Common myeloid progenitor, CD34-positive (primary cell): ENCODE results near the gene MAGED1.
A peak's percentile ranks its signal among the peaks of the same experiment; 100 is the strongest.

Experiments used
- CTCF ChIA-PET: fragments of 350-600 bp; sonication (Branson Sonifier 250); formaldehyde crosslinking; loops from one replicate; lab custom pipeline; 2021; ENCODE audit warnings: antibody characterized with exemption; lab: Charles Lee
- POLR2A ChIA-PET: fragments of 350-600 bp; sonication (Branson Sonifier 250); formaldehyde crosslinking; loops from one replicate; lab custom pipeline; 2021; ENCODE audit warnings: antibody characterized with exemption; lab: Charles Lee
- DNase-seq, 3 donors: peaks; one replicate each; pipeline versions ENCODE4 v3.0.0 to v3.0.0-alpha.2; 2013
- H3K27ac ChIP-seq, 2 experiments: 1 replicate in 1 of 2; 2 replicates in 1 of 2; pipeline ENCODE4 v1.7.0; 2013; ENCODE audit warnings: inconsistent platforms in 2 of 2, low read length in 2 of 2, mild to moderate bottlenecking in 2 of 2, low read depth in 1 of 2, moderate library complexity in 1 of 2; ENCODE audit not compliant: severe bottlenecking in 2 of 2, insufficient read depth in 1 of 2, poor library complexity in 1 of 2
- H3K27me3 ChIP-seq, 5 experiments: replicated peaks in 2 of 5; 1 replicate in 3 of 5; 2 replicates in 2 of 5; pipeline versions ENCODE4 v1.6.1 to v1.7.0; 2013; ENCODE audit warnings: low read length in 4 of 5, mild to moderate bottlenecking in 2 of 5, moderate library complexity in 2 of 5, inconsistent platforms in 1 of 5; ENCODE audit not compliant: insufficient read depth in 5 of 5, control insufficient read depth in 4 of 5
- H3K36me3 ChIP-seq, 4 experiments: 1 replicate in 2 of 4; 2 replicates in 2 of 4; pipeline versions ENCODE4 v1.6.1 to v1.7.0; 2013; ENCODE audit warnings: low read length in 3 of 4, control low read depth in 1 of 4, mild to moderate bottlenecking in 1 of 4; ENCODE audit not compliant: control insufficient read depth in 4 of 4, insufficient read depth in 4 of 4
- H3K4me1 ChIP-seq, 4 experiments: 1 replicate in 3 of 4; 2 replicates in 1 of 4; pipeline versions ENCODE4 v1.6.1 to v1.7.1; 2013; ENCODE audit warnings: low read length in 3 of 4, mild to moderate bottlenecking in 3 of 4, control low read depth in 1 of 4, inconsistent platforms in 1 of 4, moderate library complexity in 1 of 4; ENCODE audit not compliant: control insufficient read depth in 4 of 4, insufficient read depth in 4 of 4; ENCODE audit errors: control extremely low read depth in 1 of 4
- H3K4me3 ChIP-seq, 7 experiments: 1 replicate in 4 of 7; 2 replicates in 3 of 7; pipeline versions ENCODE4 v1.5.1 to v1.7.0; 2013; ENCODE audit warnings: mild to moderate bottlenecking in 7 of 7, low read length in 6 of 7, moderate library complexity in 6 of 7, inconsistent platforms in 2 of 7, low read depth in 2 of 7, control low read depth in 1 of 7; ENCODE audit not compliant: insufficient read depth in 4 of 7, control insufficient read depth in 1 of 7; ENCODE audit errors: extremely low read depth in 1 of 7
- H3K9me3 ChIP-seq, 5 experiments: 1 replicate in 4 of 5; 2 replicates in 1 of 5; pipeline versions ENCODE4 v1.6.1 to v1.7.1; 2013; ENCODE audit warnings: low read length in 4 of 5, mild to moderate bottlenecking in 2 of 5, inconsistent platforms in 1 of 5, low read depth in 1 of 5, moderate library complexity in 1 of 5; ENCODE audit not compliant: control insufficient read depth in 4 of 5, insufficient read depth in 2 of 5; ENCODE audit errors: control extremely low read depth in 1 of 5
- WGBS: methylation state at CpG from one replicate; pipeline ENCODE4 v1.1.5; 2013; ENCODE audit not compliant: insufficient coverage; 5-methylcytosine and 5-hydroxymethylcytosine counted together

The MAGED1 gene

GRCh38 chrX:51876441-51876840 is 17.0 kb upstream of the MAGED1 start:
- H3K4me1 ChIP-seq: no peaks in the 10 kb centered on the region
- no peaks in the 10 kb centered on the region for H3K36me3 ChIP-seq
- H3K4me3 ChIP-seq: no peak overlapping the region
- DNase-seq: no peak
- H3K9me3 ChIP-seq: no peaks in the 10 kb centered on the region
- no peak overlapping the region for H3K27ac ChIP-seq
- ChIA-PET POLR2A (no interaction called here), CTCF (interaction anchor here (0.6 kb wide), 1 partner anchor 18 kb away, joined by 3 read pairs; no protein-coding TSS in a partner anchor)
- no CpG with 5 or more reads among the region's 1 CpG for WGBS
- H3K27me3 ChIP-seq: no peaks in the 10 kb centered on the region

- Histone ChIP-seq H3K36me3 (no peaks in the 10 kb centered on the region), H3K9me3 (no peaks in the 10 kb centered on the region), H3K27me3 (no peaks in the 10 kb centered on the region), H3K4me1 (no peaks in the 10 kb centered on the region), H3K27ac (no peak overlapping the region), H3K4me3 (no peak overlapping the region)
- ChIA-PET POLR2A (no interaction called here), CTCF (no interaction called here)
- no CpG with 5 or more reads among the region's 1 CpG for WGBS
- no peak for DNase-seq
Measured at GRCh38 chrX:51878056-51878455, 15.4 kb upstream of the MAGED1 start.

- no peak overlapping the region for H3K27ac ChIP-seq
- POLR2A ChIA-PET: no interaction called here
- no peaks in the 10 kb centered on the region for H3K27me3 ChIP-seq
- DNase-seq: no peak
- H3K36me3 ChIP-seq: no peaks in the 10 kb centered on the region
- H3K4me1 ChIP-seq: peaks cover 0 to 13% (median 10%) of the 10 kb centered on the region in 4 experiments
- CTCF ChIA-PET: no interaction called here
- no peak overlapping the region for H3K4me3 ChIP-seq
- peaks cover 0 to 6% (median 0%) of the 10 kb centered on the region in 5 experiments for H3K9me3 ChIP-seq
Measured at GRCh38 chrX:51889851-51890250, 3.6 kb upstream of the MAGED1 start.

- no peaks in the 10 kb centered on the region for H3K27me3 ChIP-seq
- no peak overlapping the region for H3K27ac ChIP-seq
- POLR2A ChIA-PET: no interaction called here
- no peak overlapping the region for H3K4me3 ChIP-seq
- H3K4me1 ChIP-seq: peaks cover 2 to 22% (median 15%) of the 10 kb centered on the region in 4 experiments
- WGBS: no CpG with 5 or more reads among the region's 1 CpG
- H3K36me3 ChIP-seq: peaks cover 0 to 1% (median 0%) of the 10 kb centered on the region in 4 experiments
- DNase-seq: no peak
- CTCF ChIA-PET: no interaction called here
- peaks cover 0 to 9% (median 0%) of the 10 kb centered on the region in 5 experiments for H3K9me3 ChIP-seq
Measured at GRCh38 chrX:51891245-51891644, 2.2 kb upstream of the MAGED1 start.

GRCh38 chrX:51891821-51892551 is 1.4 kb upstream of the MAGED1 start:
- H3K27me3 ChIP-seq: no peaks in the 10 kb centered on the region
- WGBS: 63% methylated on average over 6 of the region's 6 CpGs
- peaks cover 0 to 9% (median 0%) of the 10 kb centered on the region in 5 experiments for H3K9me3 ChIP-seq
- peak in 2 of 3 donors; percentile 14 for DNase-seq
- peaks cover 2 to 22% (median 15%) of the 10 kb centered on the region in 4 experiments for H3K4me1 ChIP-seq
- no peak overlapping the region for H3K4me3 ChIP-seq
- H3K36me3 ChIP-seq: peaks cover 0 to 8% (median 3%) of the 10 kb centered on the region in 4 experiments
- no peak overlapping the region for H3K27ac ChIP-seq
- ChIA-PET POLR2A (no interaction called here), CTCF (no interaction called here)

- H3K4me3 ChIP-seq: peak overlapping the region; percentile 57 to 87 (median 75)
- ChIA-PET CTCF (interaction anchor here (1.2 kb wide), 1 partner anchor 10 kb away, joined by 3 read pairs; no protein-coding TSS in a partner anchor), POLR2A (no interaction called here)
- H3K4me1 ChIP-seq: peaks cover 2 to 22% (median 15%) of the 10 kb centered on the region in 4 experiments
- peaks cover 0 to 9% (median 0%) of the 10 kb centered on the region in 5 experiments for H3K9me3 ChIP-seq
- WGBS: 26% methylated on average over 21 of the region's 32 CpGs
- H3K27ac ChIP-seq: peak overlapping the region; percentile 49 to 74
- DNase-seq: peak; percentile 51 to 71 (median 70)
- no peaks in the 10 kb centered on the region for H3K27me3 ChIP-seq
- H3K36me3 ChIP-seq: peaks cover 0 to 24% (median 12%) of the 10 kb centered on the region in 4 experiments
Measured at GRCh38 chrX:51893931-51894696, 691 bp downstream of the MAGED1 start.
